Thymus (tissue), 11 donors: ENCODE measurements around the gene PCSK6. TPM values are rescaled to one million over a fixed set of nuclear protein-coding genes. Genes with fewer than 3 reads are reported as not detected.

Experiments used
- DNase-seq, 9 donors: peaks; one replicate each; pipeline ENCODE4 v3.0.0-alpha.2; 2013; ENCODE audit warnings: low spot score in 9 of 9, low read depth in 6 of 9, missing footprints in 1 of 9
- H3K27ac ChIP-seq, 2 donors: one replicate each; pipeline ENCODE4 v1.5.1; 2013; ENCODE audit warnings: control low read depth in 1 of 2, low read depth in 1 of 2, low read length in 1 of 2, mild to moderate bottlenecking in 1 of 2, moderate library complexity in 1 of 2
- H3K27me3 ChIP-seq, 2 donors: one replicate each; pipeline ENCODE4 v1.5.1; 2013; ENCODE audit warnings: low read length in 1 of 2; ENCODE audit not compliant: control insufficient read depth in 2 of 2, insufficient read depth in 1 of 2
- H3K36me3 ChIP-seq, 2 donors: one replicate each; pipeline ENCODE4 v1.5.1; 2013; ENCODE audit warnings: low read length in 1 of 2, mild to moderate bottlenecking in 1 of 2, moderate library complexity in 1 of 2; ENCODE audit not compliant: control insufficient read depth in 2 of 2, insufficient read depth in 2 of 2
- H3K4me1 ChIP-seq, 2 donors: one replicate each; pipeline ENCODE4 v1.5.1; 2013; ENCODE audit warnings: low read length in 2 of 2; ENCODE audit not compliant: control insufficient read depth in 2 of 2, insufficient read depth in 2 of 2
- H3K4me3 ChIP-seq, 2 donors: one replicate each; pipeline ENCODE4 v1.5.1; 2013; ENCODE audit warnings: low read length in 2 of 2, control low read depth in 1 of 2, mild to moderate bottlenecking in 1 of 2
- H3K9me3 ChIP-seq, 2 donors: one replicate each; pipeline ENCODE4 v1.5.1; 2013; ENCODE audit warnings: low read length in 1 of 2, mild to moderate bottlenecking in 1 of 2; ENCODE audit not compliant: control insufficient read depth in 2 of 2, insufficient read depth in 1 of 2
- WGBS: extraction: QIAGEN DNeasy Blood & Tissue Kit; methylation state at CpG from one replicate; pipeline ENCODE4 v1.1.7; 2013; 5-methylcytosine and 5-hydroxymethylcytosine counted together
- polyA plus RNA-seq: library from polyadenylated mRNA; stranded (reverse); fragments of 200-250 nt; gene quantifications from one replicate; pipeline ENCODE4 v1.2.3, GENCODE V29; 2013
- total RNA-seq: library from RNA; stranded (reverse); fragments of 120-200 nt; gene quantifications from one replicate; pipeline ENCODE4 v1.2.4, GENCODE V29; 2013
- donor health status: healthy.

The PCSK6 gene
- total and polyA plus RNA-seq, 2 donors: 10.1 to 10.5 TPM

DNA sequence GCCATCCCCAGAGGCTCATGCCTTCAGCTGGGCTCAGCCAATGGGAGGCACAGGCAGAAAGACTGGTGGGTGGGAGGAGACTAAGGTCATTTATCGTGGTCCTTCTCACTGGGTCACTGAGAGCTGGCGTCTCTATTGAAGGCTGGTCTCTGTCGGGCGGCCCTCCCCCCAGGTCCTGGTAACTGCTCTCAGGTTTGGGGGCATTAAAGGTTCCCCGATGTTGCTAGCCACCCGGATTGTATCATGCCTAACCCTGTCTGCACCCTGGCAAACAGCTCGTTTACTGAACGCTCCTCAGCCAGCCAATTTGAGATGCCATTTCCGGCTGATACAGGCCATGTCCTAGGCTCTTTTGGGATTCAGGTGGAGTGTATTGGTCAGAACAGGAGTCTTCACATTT, 222.7 kb downstream of the PCSK6 start:
- Histone ChIP-seq H3K27ac (no peak overlapping the region), H3K4me1 (no peaks in the 10 kb centered on the region), H3K27me3 (no peaks in the 10 kb centered on the region), H3K9me3 (no peaks in the 10 kb centered on the region), H3K36me3 (peaks cover 18% of the 10 kb centered on the region in 2 donors), H3K4me3 (no peak overlapping the region)
- DNase-seq: no peak
- WGBS: 90% methylated on average over 9 of the region's 9 CpGs

DNA sequence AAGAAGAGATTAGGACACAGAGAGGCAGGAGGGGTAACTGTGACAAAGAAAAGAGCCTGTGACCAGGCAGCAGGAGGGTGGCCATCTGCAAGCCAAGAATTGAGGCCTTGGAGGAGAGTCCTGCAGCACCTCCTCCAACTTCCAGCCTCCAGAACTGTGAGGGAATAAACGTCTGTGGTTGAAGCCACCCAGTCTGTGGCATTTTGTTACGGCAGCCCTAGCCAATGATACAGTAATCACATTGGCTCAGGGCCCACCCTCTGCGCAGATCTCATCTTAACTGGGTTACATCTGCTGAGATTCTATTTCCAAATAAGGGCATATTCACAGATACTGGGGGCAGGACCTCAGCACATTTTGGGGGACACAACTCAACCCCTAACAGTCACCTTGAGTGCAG, 223.5 kb downstream of the PCSK6 start:
- 84% methylated on average over 3 of the region's 3 CpGs for WGBS
- Histone ChIP-seq H3K36me3 (peaks cover 10 to 12% of the 10 kb centered on the region in 2 donors), H3K4me3 (no peak overlapping the region), H3K4me1 (no peaks in the 10 kb centered on the region), H3K27me3 (no peaks in the 10 kb centered on the region), H3K27ac (no peak overlapping the region), H3K9me3 (no peaks in the 10 kb centered on the region)
- DNase-seq: no peak

DNA sequence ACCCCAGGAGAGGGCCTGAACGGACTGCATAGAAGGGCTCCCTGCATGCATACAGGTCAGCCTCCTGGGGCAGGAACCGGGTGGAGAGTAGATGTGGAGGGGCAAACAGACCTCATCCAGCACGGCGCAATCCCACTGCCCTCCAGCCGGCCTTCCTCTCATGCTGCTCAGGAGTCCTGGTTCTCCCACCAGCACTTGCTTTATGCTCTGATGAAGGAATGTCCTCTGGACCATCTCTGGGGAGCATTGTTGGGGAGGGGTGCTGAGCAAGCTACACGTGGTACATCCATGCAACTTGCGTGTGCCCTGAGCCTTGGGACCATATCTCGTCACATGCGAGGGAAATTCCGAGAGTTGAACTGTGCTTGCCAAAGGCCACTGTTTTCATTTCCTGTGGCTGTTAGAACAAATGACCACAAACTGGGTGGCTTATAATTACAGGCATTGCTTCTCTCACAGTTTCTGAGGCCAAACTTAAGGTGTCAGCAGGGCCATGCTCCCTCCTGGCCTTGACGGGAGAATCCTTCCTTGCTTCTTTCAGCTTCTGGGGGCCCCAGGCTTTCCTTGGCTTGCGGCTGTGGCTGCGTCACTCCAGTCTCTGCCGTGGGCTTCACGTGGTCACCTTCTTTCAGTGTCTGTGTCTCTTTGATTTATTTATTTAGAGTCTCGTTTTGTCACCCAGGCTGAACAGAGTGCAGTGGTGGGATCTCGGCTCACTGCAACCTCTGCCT, 224.4 kb downstream of the PCSK6 start:
- Histone ChIP-seq H3K27ac (peak overlapping the region in 1 of 2 donors; percentile 47), H3K27me3 (no peaks in the 10 kb centered on the region), H3K4me1 (no peaks in the 10 kb centered on the region), H3K9me3 (no peaks in the 10 kb centered on the region), H3K4me3 (no peak overlapping the region), H3K36me3 (peaks cover 2 to 3% of the 10 kb centered on the region in 2 donors)
- WGBS: 91% methylated on average over 17 of the region's 17 CpGs
- no peak for DNase-seq

DNA sequence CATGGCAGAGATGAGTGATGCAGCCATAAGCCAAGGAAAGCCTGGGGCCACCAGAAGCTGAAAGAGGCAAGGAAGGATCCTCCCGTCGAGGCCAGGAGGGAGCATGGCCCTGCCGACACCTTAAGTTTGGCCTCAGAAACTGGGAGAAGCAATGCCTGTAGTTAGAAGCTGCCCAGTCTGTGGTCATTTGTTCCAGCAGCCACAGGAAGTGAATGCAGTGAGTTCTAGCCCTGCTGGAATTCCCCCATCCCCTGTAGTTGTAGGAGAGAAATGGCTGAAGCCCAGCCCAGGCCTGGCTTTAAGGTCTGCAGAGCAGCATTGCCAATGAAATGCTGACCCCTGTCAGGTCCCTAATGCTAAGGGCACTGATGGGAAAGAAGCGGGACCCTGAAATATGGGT, 225.5 kb downstream of the PCSK6 start:
- DNase-seq: no peak
- WGBS: 94% methylated on average over 4 of the region's 4 CpGs
- Histone ChIP-seq H3K36me3 (no peaks in the 10 kb centered on the region), H3K4me3 (no peak overlapping the region), H3K27ac (peak overlapping the region in 1 of 2 donors; percentile 24), H3K4me1 (no peaks in the 10 kb centered on the region), H3K9me3 (no peaks in the 10 kb centered on the region), H3K27me3 (no peaks in the 10 kb centered on the region)

DNA sequence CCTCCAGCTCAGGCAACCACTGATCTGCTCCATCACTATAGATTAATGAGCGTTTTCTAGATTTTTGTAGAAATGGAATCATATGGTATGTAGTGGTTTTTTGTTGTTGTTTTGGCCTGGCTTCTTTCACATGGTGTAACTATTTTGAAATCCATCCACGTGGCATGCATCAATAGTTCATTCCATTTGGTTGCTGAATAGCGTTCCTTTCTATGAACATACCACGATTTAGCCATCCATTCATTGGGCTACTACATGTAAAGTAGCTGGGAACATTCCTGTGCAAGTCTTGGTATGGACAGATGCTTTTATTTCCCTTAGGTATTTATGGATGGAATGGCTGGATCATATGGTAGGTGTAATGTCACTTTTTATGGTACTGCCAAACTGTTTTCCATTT, 227.0 kb downstream of the PCSK6 start:
- Histone ChIP-seq H3K4me3 (no peak overlapping the region), H3K9me3 (no peaks in the 10 kb centered on the region), H3K27ac (no peak overlapping the region), H3K36me3 (no peaks in the 10 kb centered on the region), H3K27me3 (peaks cover 0 to 6% of the 10 kb centered on the region in 2 donors), H3K4me1 (peaks cover 0 to 4% of the 10 kb centered on the region in 2 donors)
- no peak for DNase-seq
- 92% methylated on average over 4 of the region's 4 CpGs for WGBS

DNA sequence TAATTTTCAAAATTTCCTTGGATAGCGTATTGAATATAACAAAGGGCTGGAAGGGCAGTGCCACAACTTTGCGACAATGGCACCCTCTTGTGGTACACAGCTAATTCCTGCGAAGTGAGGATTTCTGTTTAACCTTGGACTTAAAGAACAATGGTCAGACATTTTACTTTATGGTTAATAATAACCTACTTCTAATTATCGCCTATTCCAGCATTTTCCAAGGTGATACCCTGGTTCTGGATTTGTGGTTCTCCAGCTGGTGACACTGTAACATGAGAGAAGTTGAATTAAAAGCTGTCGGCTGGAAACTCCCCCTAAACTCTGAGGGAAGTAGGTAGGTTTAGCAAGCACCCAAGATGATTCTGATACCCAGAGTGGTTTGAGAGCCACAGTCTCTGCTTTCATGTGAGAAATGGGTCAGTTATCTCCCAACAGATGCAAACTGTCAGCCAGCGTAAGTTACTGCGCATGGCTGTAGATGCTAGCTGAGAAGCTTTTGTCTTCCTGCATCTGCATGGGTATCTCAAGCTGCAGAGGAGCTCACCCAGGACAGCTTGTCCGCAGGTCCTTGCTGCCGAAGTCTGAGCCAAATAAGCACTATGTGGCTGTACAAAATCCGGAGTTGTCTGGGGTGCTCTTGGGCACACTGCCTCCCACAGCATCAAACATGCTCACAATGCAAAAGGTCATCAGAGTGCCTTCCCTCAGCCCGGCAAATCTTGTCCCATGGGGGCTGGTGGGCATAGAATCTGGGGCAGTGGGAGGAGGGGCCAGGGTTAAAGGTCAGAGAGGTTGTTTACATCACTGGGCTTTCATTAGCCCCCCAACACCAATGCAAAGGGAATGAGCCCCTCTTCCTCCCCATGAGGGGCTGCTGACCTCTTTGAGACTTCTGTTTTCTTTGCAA, 231.0 kb downstream of the PCSK6 start:
- no peaks in the 10 kb centered on the region for H3K9me3 ChIP-seq
- DNase-seq: peak in 3 of 9 donors; percentile 40 to 69 (median 64)
- 56% methylated on average over 11 of the region's 11 CpGs for WGBS

DNA sequence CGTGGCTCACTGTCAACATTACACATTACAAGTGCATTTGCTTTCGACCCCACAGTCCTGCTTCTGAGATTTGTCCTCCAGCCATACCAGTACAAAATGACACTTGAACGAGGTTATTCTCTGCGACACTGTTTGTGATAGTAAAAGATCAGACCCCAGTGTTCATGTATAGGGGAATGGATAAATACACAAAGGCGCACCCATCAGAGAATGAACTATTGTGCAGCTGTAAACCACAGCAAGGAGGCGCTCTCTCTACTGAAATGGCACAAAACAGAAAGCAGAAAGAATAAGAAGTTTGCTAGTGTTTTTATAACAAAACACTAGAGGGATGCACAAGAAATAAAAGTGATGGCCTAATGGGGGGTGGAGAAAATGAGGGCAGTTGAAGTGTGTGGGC, 232.8 kb downstream of the PCSK6 start:
- Histone ChIP-seq H3K9me3 (no peaks in the 10 kb centered on the region), H3K4me3 (no peak overlapping the region), H3K4me1 (peaks cover 0 to 8% of the 10 kb centered on the region in 2 donors), H3K36me3 (no peaks in the 10 kb centered on the region), H3K27me3 (peaks cover 3 to 25% of the 10 kb centered on the region in 2 donors), H3K27ac (no peak overlapping the region)
- WGBS: 97% methylated on average over 6 of the region's 6 CpGs
- no peak for DNase-seq

More for the DNA sequence above, 231.0 kb downstream of the PCSK6 start:
- H3K4me3 ChIP-seq: no peak overlapping the region
- no peak overlapping the region for H3K27ac ChIP-seq
- no peaks in the 10 kb centered on the region for H3K36me3 ChIP-seq
- H3K27me3 ChIP-seq: peaks cover 0 to 11% of the 10 kb centered on the region in 2 donors
- peaks cover 0 to 4% of the 10 kb centered on the region in 2 donors for H3K4me1 ChIP-seq

DNA sequence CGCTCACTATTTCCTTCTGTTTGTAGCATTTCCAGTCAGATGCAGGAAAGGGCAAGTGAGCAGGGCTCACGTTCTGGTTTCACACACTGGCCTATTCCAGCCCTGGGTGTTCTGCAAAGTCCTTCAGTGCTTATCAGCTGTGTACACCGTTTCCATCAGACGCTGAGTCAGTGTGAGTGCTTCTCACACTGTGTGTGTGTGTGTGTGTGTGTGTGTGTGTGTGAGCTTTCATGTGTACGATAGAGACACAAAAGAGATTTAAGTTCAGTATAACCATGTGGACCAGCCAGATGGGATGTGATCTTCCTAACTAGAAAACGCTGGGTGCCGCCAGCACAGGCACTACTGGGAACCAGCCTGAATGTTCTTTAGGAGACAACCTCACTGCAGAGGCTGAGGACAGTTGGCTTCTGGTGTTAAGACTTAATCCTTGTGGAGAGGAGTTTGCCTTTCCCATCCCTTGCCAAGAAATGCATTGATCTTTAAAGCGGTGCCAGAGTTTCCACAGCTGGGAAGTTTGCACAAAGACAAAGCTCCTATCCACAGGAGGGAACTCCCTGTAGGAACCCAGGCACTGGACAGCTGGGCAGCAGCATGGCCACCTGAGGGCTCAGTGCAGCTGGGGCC, 233.8 kb downstream of the PCSK6 start:
- Histone ChIP-seq H3K27ac (no peak overlapping the region), H3K4me1 (peaks cover 4 to 10% of the 10 kb centered on the region in 2 donors), H3K36me3 (no peaks in the 10 kb centered on the region), H3K9me3 (no peaks in the 10 kb centered on the region), H3K4me3 (no peak overlapping the region), H3K27me3 (peaks cover 3 to 29% of the 10 kb centered on the region in 2 donors)
- no peak for DNase-seq
- WGBS: 47% methylated on average over 8 of the region's 8 CpGs

DNA sequence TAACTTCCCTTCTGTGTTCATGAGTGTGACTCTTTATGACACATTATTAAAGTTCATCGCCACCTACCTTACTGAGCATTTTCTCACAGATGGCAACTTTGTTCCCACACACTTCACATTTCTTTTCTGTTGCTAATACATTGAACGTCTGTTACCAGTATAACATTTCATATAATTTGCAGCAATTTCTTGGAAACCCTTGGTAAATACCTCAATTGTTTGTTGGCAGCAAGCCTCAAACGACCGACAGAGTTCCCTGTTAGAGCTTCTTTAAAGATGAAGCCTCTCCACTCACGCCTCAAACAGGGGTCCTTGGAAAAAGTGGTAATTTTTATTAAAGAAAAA, 234.5 kb downstream of the PCSK6 start:
- peaks cover 6 to 15% of the 10 kb centered on the region in 2 donors for H3K4me1 ChIP-seq
- no peak for DNase-seq
- H3K27ac ChIP-seq: no peak overlapping the region
- H3K9me3 ChIP-seq: no peaks in the 10 kb centered on the region
- H3K27me3 ChIP-seq: peaks cover 3 to 33% of the 10 kb centered on the region in 2 donors
- WGBS: 45% methylated on average over 5 of the region's 5 CpGs
- no peak overlapping the region for H3K4me3 ChIP-seq
- H3K36me3 ChIP-seq: no peaks in the 10 kb centered on the region
